ENCODE data around the gene RAB11FIP2.

RAB11FIP2 gene

GRCh38 chr10:117983961-117984360 lies 62.8 kb downstream of the RAB11FIP2 start:
- TF ChIP-seq CTCF (IDR thresholded peaks at IDR 0.05; ENCODE audit: extremely low read depth, missing control alignments): no peak
- DNase-seq (ENCODE audit: low spot score): no peak

- no peak for DNase-seq (ENCODE audit: low spot score)
- TF ChIP-seq CTCF (IDR thresholded peaks at IDR 0.05; ENCODE audit: extremely low read depth, missing control alignments): no peak
Measured at GRCh38 chr10:117980755-117981702, 65.7 kb downstream of the RAB11FIP2 start.

- TF ChIP-seq CTCF (IDR thresholded peaks at IDR 0.05; ENCODE audit: extremely low read depth, missing control alignments): no peak
- no peak for DNase-seq (ENCODE audit: low spot score)
Measured at GRCh38 chr10:117980216-117980615, 66.5 kb downstream of the RAB11FIP2 start.

GRCh38 chr10:117972168-117972837 lies 74.4 kb downstream of the RAB11FIP2 start:
- DNase-seq (ENCODE audit: low spot score): no peak
- TF ChIP-seq CTCF (IDR thresholded peaks at IDR 0.05; ENCODE audit: extremely low read depth, missing control alignments): no peak

GRCh38 chr10:117970962-117971361 lies 75.8 kb downstream of the RAB11FIP2 start:
- DNase-seq (ENCODE audit: low spot score): no peak
- TF ChIP-seq CTCF (IDR thresholded peaks at IDR 0.05; ENCODE audit: extremely low read depth, missing control alignments): no peak

- TF ChIP-seq CTCF (IDR thresholded peaks at IDR 0.05; ENCODE audit: extremely low read depth, missing control alignments): no peak
- no peak for DNase-seq (ENCODE audit: low spot score)
Measured at GRCh38 chr10:117969592-117969991, 77.1 kb downstream of the RAB11FIP2 start.

Data from GM20000 (cell line).